ENCODE results near the gene LKAAEAR1. TPM values are rescaled to one million over a fixed set of nuclear protein-coding genes. Genes with fewer than 3 reads are reported as not detected.

The LKAAEAR1 gene
- polyA plus RNA-seq, 1 experiment = not detected

DNA sequence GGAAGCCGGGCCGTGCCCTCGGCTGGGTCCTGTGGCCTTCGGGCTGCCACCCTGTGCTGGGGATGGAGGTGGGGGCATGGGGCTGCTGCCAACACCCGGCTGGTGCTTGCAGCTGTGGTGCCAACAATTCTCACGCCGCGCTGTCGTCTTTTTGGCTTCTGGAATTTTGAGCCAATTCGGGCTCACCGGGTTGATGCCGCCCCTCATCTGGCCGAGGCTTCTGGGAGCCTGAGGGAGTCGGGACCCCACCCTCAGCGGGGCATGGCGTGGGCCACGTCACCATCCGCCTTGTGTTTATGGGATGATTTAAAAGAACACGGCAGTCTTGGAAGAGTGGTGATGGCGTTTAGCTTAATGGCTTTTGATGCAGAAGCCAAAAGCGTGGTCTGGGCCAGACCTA is 31.8 kb upstream of the LKAAEAR1 start:
- DNase-seq (ENCODE audit: low read depth) = no peak
- ChIA-PET CTCF (interaction anchor here (1.2 to 1.6 kb wide), 2 partner anchors 32 to 806 kb away, joined by 3 to 4 read pairs; partner anchors contain the start of gene LKAAEAR1), POLR2A (no interaction called here)
- H3K27me3 ChIP-seq (ENCODE audit: control insufficient read depth, insufficient read depth, low read length) = no peaks in the 10 kb centered on the region
- no peaks in the 10 kb centered on the region for H3K36me3 ChIP-seq (ENCODE audit: control insufficient read depth, insufficient read depth, low read length)
- H3K4me3 ChIP-seq (ENCODE audit: low read depth, low read length) = no peak overlapping the region
- TF ChIP-seq, protein P1, sequence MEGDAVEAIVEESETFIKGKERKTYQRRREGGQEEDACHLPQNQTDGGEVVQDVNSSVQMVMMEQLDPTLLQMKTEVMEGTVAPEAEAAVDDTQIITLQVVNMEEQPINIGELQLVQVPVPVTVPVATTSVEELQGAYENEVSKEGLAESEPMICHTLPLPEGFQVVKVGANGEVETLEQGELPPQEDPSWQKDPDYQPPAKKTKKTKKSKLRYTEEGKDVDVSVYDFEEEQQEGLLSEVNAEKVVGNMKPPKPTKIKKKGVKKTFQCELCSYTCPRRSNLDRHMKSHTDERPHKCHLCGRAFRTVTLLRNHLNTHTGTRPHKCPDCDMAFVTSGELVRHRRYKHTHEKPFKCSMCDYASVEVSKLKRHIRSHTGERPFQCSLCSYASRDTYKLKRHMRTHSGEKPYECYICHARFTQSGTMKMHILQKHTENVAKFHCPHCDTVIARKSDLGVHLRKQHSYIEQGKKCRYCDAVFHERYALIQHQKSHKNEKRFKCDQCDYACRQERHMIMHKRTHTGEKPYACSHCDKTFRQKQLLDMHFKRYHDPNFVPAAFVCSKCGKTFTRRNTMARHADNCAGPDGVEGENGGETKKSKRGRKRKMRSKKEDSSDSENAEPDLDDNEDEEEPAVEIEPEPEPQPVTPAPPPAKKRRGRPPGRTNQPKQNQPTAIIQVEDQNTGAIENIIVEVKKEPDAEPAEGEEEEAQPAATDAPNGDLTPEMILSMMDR (IDR thresholded peaks at IDR 0.05; ENCODE audit: insufficient read depth, low read depth, low read length) = no peak

DNA sequence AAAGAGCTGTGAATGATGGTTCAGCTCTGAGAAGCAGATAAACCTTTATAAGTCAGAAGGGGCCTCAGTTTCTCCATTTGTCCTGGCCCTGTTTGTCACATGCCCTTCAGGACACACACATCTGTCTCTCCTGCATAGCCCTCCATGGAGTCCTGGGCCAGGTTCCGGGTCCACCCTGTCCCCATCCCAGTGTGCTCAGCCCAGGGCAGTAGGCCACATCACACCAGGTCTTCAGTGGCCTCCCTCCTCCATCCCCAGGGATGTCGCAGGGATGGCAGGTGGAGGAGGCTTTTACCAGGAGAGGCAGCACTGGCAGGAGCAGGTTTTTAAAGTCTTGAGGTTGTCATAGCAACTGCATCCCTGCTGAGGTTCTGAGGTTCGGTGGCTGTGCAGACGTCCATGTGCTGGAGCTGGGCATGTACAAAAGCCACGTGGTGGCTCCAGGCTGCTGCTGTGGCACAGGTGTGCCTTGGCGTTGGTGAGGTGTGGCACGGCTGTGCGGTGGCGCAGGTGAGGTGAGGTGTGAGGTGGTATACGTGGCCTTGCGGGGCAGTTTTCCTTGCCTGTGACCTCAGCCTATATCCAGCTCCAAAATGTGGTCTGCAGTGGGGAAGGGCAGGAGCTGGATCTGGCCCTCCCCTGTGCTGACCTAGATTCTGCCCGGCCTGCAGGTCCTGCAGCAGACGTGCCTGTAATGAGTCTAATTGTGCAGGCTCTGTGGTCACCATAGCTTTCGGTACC is 31.1 kb upstream of the LKAAEAR1 start:
- no peak for DNase-seq (ENCODE audit: low read depth)
- ChIA-PET CTCF (interaction anchor here (1.2 to 1.6 kb wide), 2 partner anchors 32 to 805 kb away, joined by 3 to 4 read pairs; partner anchors contain the start of gene LKAAEAR1), POLR2A (no interaction called here)
- Histone ChIP-seq H3K27me3 (ENCODE audit: control insufficient read depth, insufficient read depth, low read length) (no peaks in the 10 kb centered on the region), H3K4me3 (ENCODE audit: low read depth, low read length) (no peak overlapping the region), H3K36me3 (ENCODE audit: control insufficient read depth, insufficient read depth, low read length) (no peaks in the 10 kb centered on the region)
- TF ChIP-seq, protein P1 (IDR thresholded peaks at IDR 0.05; ENCODE audit: insufficient read depth, low read depth, low read length) = no peak

DNA sequence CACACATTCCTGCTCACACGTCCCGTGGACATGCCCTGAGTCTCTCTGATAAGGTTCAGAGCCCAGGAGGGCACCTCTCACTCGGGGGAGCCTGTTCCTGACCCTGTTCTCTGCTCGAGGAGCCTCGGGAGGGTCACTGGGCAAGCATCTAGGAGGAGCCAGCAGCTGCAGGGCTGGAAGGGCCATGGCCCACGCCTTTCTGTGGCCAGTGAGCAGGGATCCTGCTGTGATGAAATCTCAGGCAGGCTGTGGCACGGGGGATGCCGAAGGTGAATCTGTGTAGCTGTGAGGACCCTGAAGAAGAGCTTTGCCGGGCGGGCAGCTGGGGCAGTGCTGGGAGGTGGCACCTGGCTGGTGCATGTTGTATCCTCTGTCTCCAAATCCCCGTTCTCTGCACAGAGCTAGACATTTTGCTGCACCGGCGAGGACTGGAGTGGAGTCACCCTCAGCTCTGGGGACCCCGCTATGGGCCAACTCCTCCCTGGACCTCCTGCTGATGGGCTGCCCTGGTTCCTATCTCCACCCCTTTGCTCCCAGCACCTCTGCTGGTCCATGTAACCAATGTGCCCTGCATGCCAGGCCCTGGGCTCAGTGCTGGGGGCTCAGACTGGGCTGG is 30.3 kb upstream of the LKAAEAR1 start:
- DNase-seq (ENCODE audit: low read depth) = no peak
- no peaks in the 10 kb centered on the region for H3K36me3 ChIP-seq (ENCODE audit: control insufficient read depth, insufficient read depth, low read length)
- CTCF ChIA-PET = no interaction called here
- POLR2A ChIA-PET = no interaction called here
- TF ChIP-seq, protein P1 (IDR thresholded peaks at IDR 0.05; ENCODE audit: insufficient read depth, low read depth, low read length) = no peak
- H3K27me3 ChIP-seq (ENCODE audit: control insufficient read depth, insufficient read depth, low read length) = 0 out of 2 replicates have a peak, but pooled peaks cover 1% of the 10 kb centered on the region
- no peak overlapping the region for H3K4me3 ChIP-seq (ENCODE audit: low read depth, low read length)

DNA sequence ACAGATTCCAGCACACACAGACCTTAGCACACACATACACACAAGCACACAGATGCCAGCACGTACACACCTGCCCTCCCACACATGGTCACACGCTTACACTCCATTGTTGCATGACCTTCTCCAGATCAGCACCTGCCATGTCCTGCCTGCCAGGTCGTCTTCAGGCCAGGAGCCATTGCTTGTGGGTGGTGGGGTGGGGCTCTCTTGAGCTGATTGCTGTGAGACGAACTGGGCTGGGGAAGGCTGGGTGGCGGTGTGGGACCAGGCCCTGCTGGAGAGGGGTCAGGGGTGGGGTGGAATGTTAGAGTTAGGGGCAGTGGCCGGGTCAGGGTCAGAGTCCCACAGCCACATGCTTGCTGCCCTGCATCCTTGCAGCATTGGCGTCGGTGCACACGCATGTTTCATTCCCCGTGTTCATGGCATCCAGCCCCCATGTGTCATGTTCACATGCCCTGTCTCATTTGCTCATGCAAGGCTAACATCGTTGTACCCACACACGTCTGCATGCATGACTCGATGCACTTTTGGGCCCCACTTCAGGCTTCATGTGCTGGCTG is 29.7 kb upstream of the LKAAEAR1 start:
- no peaks in the 10 kb centered on the region for H3K36me3 ChIP-seq (ENCODE audit: control insufficient read depth, insufficient read depth, low read length)
- no peak for DNase-seq (ENCODE audit: low read depth)

DNA sequence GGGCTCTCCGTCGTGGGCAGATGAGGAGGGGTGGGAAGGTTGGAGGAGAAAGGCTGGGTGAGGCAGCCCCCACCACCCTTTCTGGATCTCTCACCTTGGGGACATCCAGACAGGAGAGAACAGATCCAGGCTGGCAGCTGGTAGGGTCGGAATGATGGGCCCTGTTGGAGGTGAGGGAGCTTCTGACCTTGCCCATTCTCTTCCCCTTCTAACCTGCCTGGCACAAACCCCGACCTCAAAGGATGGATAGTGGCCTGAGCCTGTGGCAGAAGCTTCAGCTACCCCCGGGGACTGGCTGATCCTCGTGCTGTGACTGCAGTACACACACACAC is 29.2 kb upstream of the LKAAEAR1 start:
- TF ChIP-seq, protein P1 (IDR thresholded peaks at IDR 0.05; ENCODE audit: insufficient read depth, low read depth, low read length) = no peak
- ChIA-PET POLR2A (no interaction called here), CTCF (no interaction called here)

More for the DNA sequence above, 29.7 kb upstream of the LKAAEAR1 start:
- POLR2A ChIA-PET = no interaction called here
- Histone ChIP-seq H3K27me3 (ENCODE audit: control insufficient read depth, insufficient read depth, low read length) (0 out of 2 replicates have a peak, but pooled peaks cover 1% of the 10 kb centered on the region), H3K4me3 (ENCODE audit: low read depth, low read length) (no peak overlapping the region)
- TF ChIP-seq, protein P1 (IDR thresholded peaks at IDR 0.05; ENCODE audit: insufficient read depth, low read depth, low read length) = no peak
- CTCF ChIA-PET = no interaction called here

More for the DNA sequence above, 29.2 kb upstream of the LKAAEAR1 start:
- Histone ChIP-seq H3K4me3 (ENCODE audit: low read depth, low read length) (no peak overlapping the region), H3K36me3 (ENCODE audit: control insufficient read depth, insufficient read depth, low read length) (no peaks in the 10 kb centered on the region), H3K27me3 (ENCODE audit: control insufficient read depth, insufficient read depth, low read length) (0 out of 2 replicates have a peak, but pooled peaks cover 1% of the 10 kb centered on the region)
- no peak for DNase-seq (ENCODE audit: low read depth)
